HS-5 (cell line): Measurements from ENCODE around the gene SH3PXD2B.

Experiments used
- DNase-seq: peaks from one replicate; pipeline ENCODE4 v3.0.0-alpha.2; 2012; ENCODE audit warnings: low read depth

The SH3PXD2B gene

GRCh38 chr5:172453206-172453985, 929 bp downstream of the SH3PXD2B start:
- peak; percentile 24 for DNase-seq

GRCh38 chr5:172452398-172453205, 1.7 kb downstream of the SH3PXD2B start:
- DNase-seq = no peak

- peak; percentile 39 for DNase-seq
These were observed 2.5 kb downstream of the SH3PXD2B start for GRCh38 chr5:172451771-172452197.

GRCh38 chr5:172450861-172451695, 3.2 kb downstream of the SH3PXD2B start:
- no peak for DNase-seq

- DNase-seq = no peak
These were observed 3.9 kb downstream of the SH3PXD2B start for GRCh38 chr5:172450453-172450852.

GRCh38 chr5:172448999-172449398, 5.3 kb downstream of the SH3PXD2B start:
- no peak for DNase-seq

GRCh38 chr5:172447646-172448365, 6.5 kb downstream of the SH3PXD2B start:
- no peak for DNase-seq

- no peak for DNase-seq
These were observed 7.8 kb downstream of the SH3PXD2B start for GRCh38 chr5:172446336-172447051.

GRCh38 chr5:172445866-172446265, 8.5 kb downstream of the SH3PXD2B start:
- DNase-seq = no peak

GRCh38 chr5:172444626-172445365, 9.5 kb downstream of the SH3PXD2B start:
- DNase-seq = no peak

GRCh38 chr5:172444110-172444510, 10.2 kb downstream of the SH3PXD2B start:
- no peak for DNase-seq

GRCh38 chr5:172443441-172444109, 10.8 kb downstream of the SH3PXD2B start:
- DNase-seq = peak; percentile 87

GRCh38 chr5:172442592-172442991, 11.7 kb downstream of the SH3PXD2B start:
- no peak for DNase-seq

- DNase-seq = no peak
These were observed 13.0 kb downstream of the SH3PXD2B start for GRCh38 chr5:172441262-172441751.

- DNase-seq = no peak
These were observed 13.8 kb downstream of the SH3PXD2B start for GRCh38 chr5:172440486-172440885.

GRCh38 chr5:172439785-172440477, 14.4 kb downstream of the SH3PXD2B start:
- no peak for DNase-seq

GRCh38 chr5:172438319-172438668, 16.0 kb downstream of the SH3PXD2B start:
- DNase-seq = no peak

- no peak for DNase-seq
These were observed 16.6 kb downstream of the SH3PXD2B start for GRCh38 chr5:172437445-172438318.
